ENCODE measurements around the gene FSCN2.
"Not testable (repeated sequence)": the region's sequence is repeated elsewhere in the genome, so short reads cannot be mapped to it uniquely, and the experiment has no call there.

Gene FSCN2

DNA sequence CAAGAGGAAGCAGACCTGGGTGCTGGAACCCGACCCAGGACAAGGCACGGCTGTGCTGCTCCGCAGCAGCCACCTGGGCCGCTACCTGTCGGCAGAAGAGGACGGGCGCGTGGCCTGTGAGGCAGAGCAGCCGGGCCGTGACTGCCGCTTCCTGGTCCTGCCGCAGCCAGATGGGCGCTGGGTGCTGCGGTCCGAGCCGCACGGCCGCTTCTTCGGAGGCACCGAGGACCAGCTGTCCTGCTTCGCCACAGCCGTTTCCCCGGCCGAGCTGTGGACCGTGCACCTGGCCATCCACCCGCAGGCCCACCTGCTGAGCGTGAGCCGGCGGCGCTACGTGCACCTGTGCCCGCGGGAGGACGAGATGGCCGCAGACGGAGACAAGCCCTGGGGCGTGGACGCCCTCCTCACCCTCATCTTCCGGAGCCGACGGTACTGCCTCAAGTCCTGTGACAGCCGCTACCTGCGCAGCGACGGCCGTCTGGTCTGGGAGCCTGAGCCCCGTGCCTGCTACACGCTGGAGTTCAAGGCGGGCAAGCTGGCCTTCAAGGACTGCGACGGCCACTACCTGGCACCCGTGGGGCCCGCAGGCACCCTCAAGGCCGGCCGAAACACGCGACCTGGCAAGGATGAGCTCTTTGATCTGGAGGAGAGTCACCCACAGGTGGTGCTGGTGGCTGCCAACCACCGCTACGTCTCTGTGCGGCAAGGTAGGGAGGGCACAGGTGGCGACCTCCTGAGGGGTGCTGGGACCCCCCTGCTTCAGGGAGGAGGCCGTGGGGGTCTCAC lies 667 bp downstream of the FSCN2 start:
- no peak for DNase-seq

- DNase-seq, result no peak
Observed at GRCh38 chr17:81529437-81529803, 1.2 kb downstream of the FSCN2 start.

- DNase-seq, result not testable (repeated sequence)
Observed at GRCh38 chr17:81531013-81531412, 2.8 kb downstream of the FSCN2 start.

GRCh38 chr17:81531998-81532404 lies 3.8 kb downstream of the FSCN2 start:
- not testable (repeated sequence) for DNase-seq

DNA sequence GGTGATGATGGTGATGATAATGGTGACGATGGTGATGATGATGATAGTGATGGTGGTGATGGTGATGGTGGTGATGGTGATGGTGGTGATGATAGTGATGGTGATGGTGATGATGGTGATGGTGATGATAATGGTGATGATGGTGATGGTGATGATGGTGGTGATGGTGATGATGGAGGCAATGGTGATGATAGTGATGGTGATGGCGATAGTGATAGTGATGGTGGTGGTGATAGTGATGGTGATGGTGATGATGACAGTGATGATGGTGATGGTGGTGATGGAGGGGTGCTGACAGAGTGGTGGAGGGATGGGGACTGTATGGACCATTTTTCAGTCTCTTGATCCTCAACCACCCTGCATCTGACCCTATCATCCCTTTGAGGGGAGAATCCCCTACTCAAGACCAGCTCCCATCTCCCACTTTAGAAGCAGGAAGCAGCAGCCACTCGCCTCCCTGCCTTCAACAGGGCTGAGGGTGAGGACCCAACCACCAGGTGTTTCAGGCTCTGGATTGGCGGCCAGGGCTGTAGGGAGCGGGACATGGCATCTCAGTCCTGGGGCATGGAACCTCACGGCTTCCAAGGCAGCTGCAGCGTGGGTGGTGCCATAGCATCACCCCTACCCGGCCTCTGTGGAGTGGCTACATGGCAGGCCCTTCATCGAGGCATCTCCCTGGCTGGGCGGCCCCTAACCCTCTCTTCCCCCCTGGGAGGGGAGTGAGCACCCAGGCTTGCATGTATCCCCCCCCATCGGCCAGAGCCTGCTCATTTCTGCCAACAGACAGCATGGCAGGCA lies 4.5 kb downstream of the FSCN2 start:
- DNase-seq, result no peak

- no peak for DNase-seq
Observed at GRCh38 chr17:81533339-81534141, 5.4 kb downstream of the FSCN2 start.

- DNase-seq, result no peak
Observed at GRCh38 chr17:81534157-81535006, 6.2 kb downstream of the FSCN2 start.

DNA sequence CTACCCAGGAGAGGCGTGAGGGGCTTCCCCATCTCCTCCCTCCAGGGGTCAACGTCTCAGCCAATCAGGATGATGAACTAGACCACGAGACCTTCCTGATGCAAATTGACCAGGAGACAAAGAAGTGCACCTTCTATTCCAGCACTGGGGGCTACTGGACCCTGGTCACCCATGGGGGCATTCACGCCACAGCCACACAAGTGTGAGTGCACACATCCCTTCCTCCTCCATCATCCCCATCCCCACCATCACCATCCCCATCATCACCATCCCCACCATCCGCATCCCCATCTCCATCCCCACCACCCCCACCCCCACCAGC lies 6.8 kb downstream of the FSCN2 start:
- DNase-seq, result no peak

- no peak for DNase-seq
Observed at GRCh38 chr17:81535480-81536298, 7.5 kb downstream of the FSCN2 start.

DNA sequence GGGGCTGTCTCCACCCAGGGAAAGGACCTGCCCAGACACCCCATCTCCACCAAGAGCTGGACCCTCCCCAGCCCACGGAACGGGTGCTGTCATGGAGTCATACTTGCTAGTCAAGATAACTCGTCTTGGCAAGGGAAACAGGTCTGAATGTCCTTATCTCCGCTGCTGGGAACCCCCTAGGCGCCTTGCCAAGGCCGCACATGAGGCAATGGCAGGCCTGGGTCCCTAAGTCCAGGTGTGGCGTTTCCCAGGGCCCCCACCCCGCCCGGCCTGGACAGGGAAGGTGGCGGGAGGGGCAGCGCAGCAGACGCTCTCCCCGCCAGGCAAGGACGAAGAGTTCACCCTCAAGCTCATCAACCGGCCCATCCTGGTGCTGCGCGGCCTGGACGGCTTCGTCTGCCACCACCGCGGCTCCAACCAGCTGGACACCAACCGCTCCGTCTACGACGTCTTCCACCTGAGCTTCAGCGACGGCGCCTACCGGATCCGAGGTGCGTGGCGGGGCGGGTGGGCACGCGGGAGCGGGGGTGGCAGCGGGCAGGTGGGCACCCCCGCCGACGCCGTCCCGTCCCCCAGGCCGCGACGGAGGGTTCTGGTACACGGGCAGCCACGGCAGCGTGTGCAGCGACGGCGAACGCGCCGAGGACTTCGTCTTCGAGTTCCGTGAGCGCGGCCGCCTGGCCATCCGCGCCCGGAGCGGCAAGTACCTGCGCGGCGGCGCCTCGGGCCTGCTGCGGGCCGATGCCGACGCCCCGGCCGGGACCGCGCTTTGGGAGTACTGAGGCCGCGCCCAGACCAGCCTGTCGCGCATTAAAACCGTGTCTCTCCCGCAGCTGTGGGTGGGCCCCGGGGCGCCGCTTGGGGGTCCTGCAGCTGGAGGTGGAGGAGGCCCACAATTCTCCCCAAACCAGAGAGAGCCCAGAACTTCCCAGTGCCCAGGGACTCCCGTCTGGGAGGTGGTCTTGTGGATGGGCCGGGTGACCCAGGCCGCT lies 8.4 kb downstream of the FSCN2 start:
- no peak for DNase-seq

- DNase-seq, result peak in 1 of 2 experiments; percentile 15
Observed at GRCh38 chr17:81537343-81537855, 9.2 kb downstream of the FSCN2 start.

GRCh38 chr17:81537856-81538555 lies 9.8 kb downstream of the FSCN2 start:
- no peak for DNase-seq

GRCh38 chr17:81538651-81539570 lies 10.7 kb downstream of the FSCN2 start:
- DNase-seq, result no peak

DNA sequence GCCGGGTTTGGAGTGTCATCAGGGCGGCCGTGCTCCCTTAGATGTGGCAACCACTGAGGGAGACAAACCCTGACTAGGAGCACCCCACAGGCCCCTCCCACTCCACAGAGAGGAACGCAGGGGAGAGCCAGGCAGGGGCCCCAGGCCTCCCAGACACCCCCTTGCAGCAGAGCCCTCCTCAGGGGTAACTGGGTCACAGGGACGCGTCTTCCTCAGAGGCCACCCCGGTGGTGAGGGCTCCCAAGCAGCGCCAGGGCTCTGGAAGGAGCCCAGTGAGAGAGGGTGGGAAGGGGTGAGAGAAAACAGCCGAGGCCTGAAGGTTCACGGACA lies 11.4 kb downstream of the FSCN2 start:
- DNase-seq, result no peak

GRCh38 chr17:81539961-81540675 lies 11.9 kb downstream of the FSCN2 start:
- DNase-seq, result no peak

DNA sequence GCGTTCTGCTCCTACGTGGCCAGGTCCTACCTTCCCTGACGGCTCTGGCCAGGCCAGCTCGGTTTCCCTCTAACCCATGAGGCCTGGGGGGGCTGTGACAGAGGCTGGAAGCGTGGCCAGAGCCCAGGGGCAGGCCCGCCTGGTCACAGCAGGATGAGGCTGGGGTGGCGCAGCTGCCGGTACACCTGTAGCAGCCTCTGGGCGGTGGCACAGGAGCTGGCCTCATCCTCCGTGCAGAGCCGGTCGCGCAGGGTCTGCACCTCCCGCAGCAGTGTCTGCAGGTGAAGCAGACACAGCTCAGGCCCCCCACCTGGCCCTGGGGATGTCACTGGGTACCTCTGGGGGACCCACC lies 12.5 kb downstream of the FSCN2 start:
- no peak for DNase-seq

DNA sequence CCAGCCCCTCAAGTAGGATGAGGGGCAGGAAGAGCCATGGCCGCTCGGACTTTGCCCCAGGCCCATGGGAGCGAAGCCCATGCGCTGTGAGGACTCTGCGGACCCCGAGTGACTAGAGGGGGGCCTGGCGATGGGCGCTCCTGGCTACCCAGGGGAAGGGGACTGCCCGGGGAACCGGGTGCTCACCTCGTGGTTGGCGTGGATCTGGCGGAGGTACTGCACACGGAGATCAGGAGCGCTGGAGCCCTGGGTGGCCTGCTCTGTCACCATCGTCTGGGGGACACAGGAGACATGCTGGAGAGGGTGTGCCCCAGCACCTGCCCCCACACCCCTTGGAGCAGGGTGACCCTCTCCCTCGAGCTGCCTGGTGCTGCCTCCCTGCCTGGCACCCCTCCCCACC lies 12.9 kb downstream of the FSCN2 start:
- no peak for DNase-seq
